GM12875 (cell line): Measurements from ENCODE around the gene EZR.

ENCODE experiments used
- H3K4me3 ChIP-seq: one replicate; pipeline ENCODE4 v1.5.1; 2011; ENCODE audit warnings: low read depth, low read length, control low read depth
- TF ChIP-seq, protein P1 (sequence below): IDR thresholded peaks from 2 replicates; pipeline ENCODE4 v1.5.1; 2011; ENCODE audit warnings: low read depth, mild to moderate bottlenecking, control low read depth, inconsistent platforms, low read length, moderate library complexity, borderline replicate concordance; ENCODE audit not compliant: insufficient read depth

EZR gene

DNA sequence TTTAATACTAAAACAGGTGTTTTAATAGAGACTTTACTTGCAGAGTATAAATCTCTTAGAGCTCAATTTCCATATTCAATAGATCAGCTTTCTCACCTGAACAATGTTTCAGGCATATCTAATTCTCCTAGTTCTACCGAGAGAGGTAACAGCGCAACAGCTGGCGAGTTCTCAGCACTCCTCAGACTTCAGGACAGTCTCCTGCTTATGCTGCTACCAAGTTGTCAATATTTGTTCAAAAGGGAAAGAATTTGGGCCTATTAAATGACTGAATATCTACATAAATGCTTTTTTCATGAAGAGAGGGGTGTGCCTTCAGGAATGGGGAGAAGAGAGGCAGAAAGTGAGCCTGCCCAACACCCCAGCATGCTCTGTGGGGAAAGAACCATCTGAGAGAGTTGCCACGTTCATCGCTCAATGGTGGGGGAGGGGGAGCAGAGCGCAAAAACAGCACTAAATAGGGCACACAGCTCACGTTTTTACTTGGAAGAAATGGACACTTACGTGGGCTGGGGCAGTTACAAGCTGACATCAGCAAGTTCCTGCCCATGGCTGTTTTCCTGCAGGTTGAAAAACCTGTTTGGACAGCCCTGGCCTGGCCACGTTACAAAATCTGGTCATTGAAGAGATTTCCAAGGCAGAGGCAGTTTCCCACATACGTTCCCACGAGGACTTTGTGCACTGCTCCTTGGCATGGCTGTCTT lies 38.0 kb downstream of the EZR start:
- no peak overlapping the region for H3K4me3 ChIP-seq
- TF ChIP-seq, protein P1, sequence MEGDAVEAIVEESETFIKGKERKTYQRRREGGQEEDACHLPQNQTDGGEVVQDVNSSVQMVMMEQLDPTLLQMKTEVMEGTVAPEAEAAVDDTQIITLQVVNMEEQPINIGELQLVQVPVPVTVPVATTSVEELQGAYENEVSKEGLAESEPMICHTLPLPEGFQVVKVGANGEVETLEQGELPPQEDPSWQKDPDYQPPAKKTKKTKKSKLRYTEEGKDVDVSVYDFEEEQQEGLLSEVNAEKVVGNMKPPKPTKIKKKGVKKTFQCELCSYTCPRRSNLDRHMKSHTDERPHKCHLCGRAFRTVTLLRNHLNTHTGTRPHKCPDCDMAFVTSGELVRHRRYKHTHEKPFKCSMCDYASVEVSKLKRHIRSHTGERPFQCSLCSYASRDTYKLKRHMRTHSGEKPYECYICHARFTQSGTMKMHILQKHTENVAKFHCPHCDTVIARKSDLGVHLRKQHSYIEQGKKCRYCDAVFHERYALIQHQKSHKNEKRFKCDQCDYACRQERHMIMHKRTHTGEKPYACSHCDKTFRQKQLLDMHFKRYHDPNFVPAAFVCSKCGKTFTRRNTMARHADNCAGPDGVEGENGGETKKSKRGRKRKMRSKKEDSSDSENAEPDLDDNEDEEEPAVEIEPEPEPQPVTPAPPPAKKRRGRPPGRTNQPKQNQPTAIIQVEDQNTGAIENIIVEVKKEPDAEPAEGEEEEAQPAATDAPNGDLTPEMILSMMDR: no peak

DNA sequence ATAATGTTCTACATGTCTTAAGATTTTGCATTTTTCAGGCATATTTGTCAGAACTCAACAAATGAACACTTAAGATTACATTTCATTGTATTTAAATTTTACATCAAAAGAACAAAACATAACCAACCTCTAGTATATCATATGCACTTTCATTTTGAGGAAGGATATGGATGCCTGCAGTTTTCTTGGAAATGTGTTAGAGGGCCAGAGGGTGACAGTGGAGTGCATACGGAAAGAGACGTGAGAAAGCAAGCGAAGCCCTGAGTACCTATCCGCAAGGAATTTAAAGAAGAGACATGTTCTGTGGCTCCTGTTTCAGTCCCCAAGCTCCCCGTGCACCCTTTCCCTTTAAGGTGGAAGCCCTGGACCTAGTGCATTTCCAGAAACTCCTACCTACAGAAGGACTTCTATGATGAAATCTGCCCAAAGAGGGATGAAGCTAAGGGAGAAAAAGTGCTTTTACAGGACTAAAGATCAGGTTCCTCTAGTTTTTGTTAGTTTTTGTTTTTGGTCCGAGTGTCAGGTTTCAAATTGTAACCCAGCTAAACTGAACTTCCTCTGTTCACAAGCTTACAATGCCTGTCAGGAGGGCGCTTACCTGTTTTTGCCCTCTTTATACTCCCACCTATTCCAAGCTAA lies 38.8 kb downstream of the EZR start:
- TF ChIP-seq, protein P1: no peak
- H3K4me3 ChIP-seq: no peak overlapping the region

DNA sequence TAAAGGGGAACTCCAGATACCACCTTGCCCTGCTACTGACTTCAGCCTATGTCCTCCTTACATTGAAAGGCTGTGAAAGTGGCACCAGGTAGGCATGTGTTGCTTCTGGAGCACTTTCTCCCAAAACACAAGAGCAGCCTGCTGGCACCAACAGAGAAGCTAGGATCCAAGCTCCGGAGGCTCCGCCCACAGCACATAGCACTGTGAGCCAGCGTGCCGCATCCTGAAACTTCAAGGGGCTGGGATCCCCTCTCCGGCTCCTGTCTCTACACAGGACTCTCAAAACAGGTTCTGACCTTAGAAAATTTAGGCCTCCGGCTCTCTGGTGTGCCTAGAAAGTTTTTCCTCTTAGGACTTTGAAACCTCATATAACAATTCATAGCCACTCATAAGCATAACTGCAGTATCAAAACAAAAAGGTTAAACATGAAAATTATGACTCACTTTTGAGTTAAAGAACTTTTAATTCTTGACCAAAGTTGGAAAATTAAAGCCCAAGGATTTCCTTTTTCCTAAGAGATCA lies 41.1 kb downstream of the EZR start:
- no peak overlapping the region for H3K4me3 ChIP-seq
- TF ChIP-seq, protein P1: no peak

DNA sequence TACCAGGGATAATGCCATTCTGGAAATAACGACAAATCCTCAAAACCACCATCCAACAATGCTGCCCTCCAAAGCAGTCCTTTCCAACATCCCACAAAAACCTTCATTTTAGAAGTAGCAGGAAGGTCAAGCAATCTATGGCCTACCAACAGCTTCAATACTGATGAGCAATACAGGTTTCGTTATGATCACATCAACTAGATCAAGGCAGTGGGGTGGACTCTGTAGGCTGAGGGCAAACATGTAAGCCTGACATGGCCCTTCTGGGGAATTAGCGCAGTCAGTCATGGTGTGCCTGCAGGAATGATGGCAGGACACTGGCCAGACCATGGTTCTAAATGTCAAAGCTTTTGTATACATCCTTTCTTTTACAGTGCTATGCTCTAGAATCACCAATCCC lies 41.7 kb downstream of the EZR start:
- H3K4me3 ChIP-seq: no peak overlapping the region
- TF ChIP-seq, protein P1: no peak

DNA sequence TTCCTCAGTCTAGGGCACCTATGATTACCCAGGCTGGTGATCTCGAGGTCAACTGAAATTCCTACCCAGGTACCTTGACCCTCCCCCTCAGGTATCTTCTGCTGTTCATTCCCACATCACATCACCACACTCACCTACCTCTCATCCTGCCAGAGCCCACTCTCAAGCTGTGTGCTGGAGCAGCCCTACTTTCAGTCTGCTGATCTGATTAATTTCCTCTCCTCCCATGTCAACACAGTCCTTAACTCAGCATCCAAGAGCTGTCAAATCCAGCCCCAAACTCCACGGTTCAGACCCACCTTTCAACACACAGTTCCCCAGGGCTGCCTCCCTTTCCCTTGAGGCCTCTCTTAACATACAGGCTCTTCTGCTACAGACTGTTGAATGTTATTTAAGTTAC lies 42.4 kb downstream of the EZR start:
- H3K4me3 ChIP-seq: no peak overlapping the region
- TF ChIP-seq, protein P1: no peak

DNA sequence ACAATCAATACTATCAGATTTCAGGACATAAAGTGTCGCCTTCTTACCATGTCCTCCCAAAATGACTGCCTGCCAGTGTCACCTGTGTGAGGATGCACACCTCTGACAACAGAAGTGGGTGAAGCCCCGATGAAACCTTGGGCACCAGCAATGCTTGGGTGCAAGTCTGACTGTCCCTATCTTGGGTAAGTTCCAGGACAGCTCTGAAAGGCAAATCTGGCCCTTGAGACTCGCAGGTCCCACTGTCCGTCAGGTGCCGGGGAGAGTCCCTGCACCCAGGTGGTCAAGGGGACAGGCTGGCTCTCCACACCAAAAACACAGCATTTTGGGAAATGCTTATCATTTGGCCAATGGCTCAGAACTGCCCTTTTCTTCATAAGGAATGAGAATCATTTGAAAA lies 43.3 kb downstream of the EZR start:
- TF ChIP-seq, protein P1: no peak
- no peak overlapping the region for H3K4me3 ChIP-seq

DNA sequence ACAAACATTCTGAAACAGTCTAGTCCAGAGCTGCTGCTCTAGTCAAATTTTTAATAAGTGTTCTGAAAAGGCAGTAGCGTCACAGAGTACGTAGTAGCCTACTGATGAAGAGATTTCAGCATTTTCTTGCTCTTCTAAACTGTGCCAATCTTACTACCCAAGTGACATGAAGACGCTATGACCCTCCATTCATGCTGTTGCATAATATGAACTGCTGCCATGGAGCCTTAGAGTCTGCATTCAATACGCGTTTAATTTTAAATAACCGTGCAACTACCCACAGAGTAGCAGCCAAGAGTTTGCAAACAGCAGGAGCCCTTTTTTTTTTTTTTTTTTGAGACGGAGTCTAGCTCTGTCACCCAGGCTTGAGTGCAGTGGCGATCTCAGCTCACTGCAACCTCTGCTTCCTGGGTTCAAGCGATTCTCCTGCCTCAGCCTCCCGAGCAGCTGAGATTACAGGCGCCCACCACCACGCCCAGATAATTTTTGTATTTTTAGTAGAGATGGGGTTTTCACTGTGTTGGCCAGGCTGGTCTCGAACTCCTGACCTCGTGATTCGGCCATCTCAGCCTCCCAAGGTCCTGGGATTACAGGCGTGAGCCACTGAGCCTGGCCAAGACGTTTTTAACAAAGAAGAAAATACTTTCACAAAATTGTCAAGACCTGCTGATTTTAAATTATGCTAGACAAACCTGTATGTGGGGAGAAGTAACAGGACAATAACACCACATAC lies 44.3 kb downstream of the EZR start:
- TF ChIP-seq, protein P1: no peak
- no peak overlapping the region for H3K4me3 ChIP-seq
